OCI-LY1 (cell line): ENCODE measurements around the gene NGF.

Experiments
- H2AFZ ChIP-seq: fragments of 200-600 bp; sonication (generic), shearing (Covaris generic); 2 replicates; pipeline ENCODE4 v1.6.0; 2014; ENCODE audit warnings: antibody characterized with exemption, mild to moderate bottlenecking, low read length
- H3F3A ChIP-seq: fragments of 200-600 bp; sonication (generic), shearing (Covaris generic); 2 replicates; pipeline ENCODE4 v1.6.0; 2014; ENCODE audit warnings: mild to moderate bottlenecking, antibody characterized with exemption, low read length, moderate library complexity; ENCODE audit not compliant: insufficient read depth
- H3K27ac ChIP-seq: fragments of 200-600 bp; sonication (generic); 2 replicates; pipeline ENCODE4 v1.5.1; 2014; ENCODE audit warnings: low read length, mixed run types, mild to moderate bottlenecking, low read depth; ENCODE audit not compliant: poor library complexity, severe bottlenecking
- H3K27me3 ChIP-seq: fragments of 200-600 bp; sonication (generic); 2 replicates; pipeline ENCODE4 v1.6.0; 2014; ENCODE audit warnings: antibody characterized with exemption, mild to moderate bottlenecking, low read length, moderate library complexity; ENCODE audit not compliant: insufficient read depth
- H3K36me3 ChIP-seq: fragments of 200-600 bp; sonication (generic); 2 replicates; pipeline ENCODE4 v1.6.1; 2014; ENCODE audit warnings: mild to moderate bottlenecking, antibody characterized with exemption, low read length, moderate library complexity, mixed read lengths; ENCODE audit not compliant: insufficient read depth
- H3K4me1 ChIP-seq: fragments of 200-600 bp; sonication (generic); 2 replicates; pipeline ENCODE4 v1.5.1; 2014; ENCODE audit warnings: mild to moderate bottlenecking, low read length, moderate library complexity; ENCODE audit not compliant: insufficient read depth, severe bottlenecking
- H3K4me2 ChIP-seq: fragments of 200-600 bp; sonication (generic), shearing (Covaris generic); 2 replicates; pipeline ENCODE4 v1.6.1; 2014; ENCODE audit warnings: low read length
- H3K4me3 ChIP-seq: fragments of 200-600 bp; sonication (generic); 2 replicates; pipeline ENCODE4 v1.5.1; 2014; ENCODE audit warnings: low read length, low read depth, mild to moderate bottlenecking, mixed read lengths; ENCODE audit not compliant: poor library complexity, severe bottlenecking
- H3K79me2 ChIP-seq: fragments of 200-600 bp; shearing (Covaris generic); 2 replicates; pipeline ENCODE4 v1.6.1; 2016; ENCODE audit warnings: mixed run types, low read length, mixed read lengths; ENCODE audit not compliant: insufficient read depth
- H3K9ac ChIP-seq: fragments of 200-600 bp; sonication (generic), shearing (Covaris generic); 2 replicates; pipeline ENCODE4 v1.6.1; 2014; ENCODE audit warnings: mild to moderate bottlenecking, low read length, mixed read lengths
- H3K9me2 ChIP-seq: fragments of 200-600 bp; sonication (generic), shearing (Covaris generic); 2 replicates; pipeline ENCODE4 v1.6.1; 2014; ENCODE audit warnings: low read depth, mild to moderate bottlenecking, low read length, mixed read lengths
- H3K9me3 ChIP-seq: fragments of 200-600 bp; shearing (Covaris generic); 2 replicates; pipeline ENCODE4 v1.6.1; 2014; ENCODE audit warnings: low read length, mixed read lengths
- H4K20me1 ChIP-seq: fragments of 200-600 bp; sonication (generic), shearing (Covaris generic); 2 replicates; pipeline ENCODE4 v1.6.0; 2016; ENCODE audit warnings: mild to moderate bottlenecking, low read length; ENCODE audit not compliant: insufficient read depth
- CTCF ChIP-seq: fragments of 200-600 bp; sonication (generic), shearing (Covaris generic); IDR thresholded peaks from 2 replicates; pipeline ENCODE4 v1.5.1; 2017; ENCODE audit warnings: mild to moderate bottlenecking, antibody characterized with exemption, low read length, moderate library complexity, mixed read lengths
- EZH2 ChIP-seq: fragments of 200-600 bp; sonication (generic), shearing (Covaris generic); IDR thresholded peaks from 2 replicates; pipeline ENCODE4 v1.8.0; 2017; ENCODE audit warnings: borderline replicate concordance, mixed run types, mild to moderate bottlenecking, antibody characterized with exemption, low read length, moderate library complexity, mixed read lengths

NGF gene

GRCh38 chr1:115347282-115347681 is 9.2 kb upstream of the NGF start:
- Histone ChIP-seq H3K4me1 (no peaks in the 10 kb centered on the region), H3K9me2 (no peaks in the 10 kb centered on the region), H3K27me3 (no peaks in the 10 kb centered on the region), H3K9ac (no peak overlapping the region), H3K4me3 (no peak overlapping the region), H3K79me2 (no peaks in the 10 kb centered on the region), H3F3A (no peaks in the 10 kb centered on the region), H2AFZ (no peak overlapping the region), H3K36me3 (no peaks in the 10 kb centered on the region), H3K9me3 (no peaks in the 10 kb centered on the region), H4K20me1 (no peaks in the 10 kb centered on the region), H3K4me2 (no peak overlapping the region), H3K27ac (no peak overlapping the region)
- no peak for TF ChIP-seq EZH2
- TF ChIP-seq CTCF: no peak

GRCh38 chr1:115343200-115343737 is 5.2 kb upstream of the NGF start:
- TF ChIP-seq CTCF (no peak), EZH2 (no peak)
- no peaks in the 10 kb centered on the region for H4K20me1 ChIP-seq
- H3K27me3 ChIP-seq: no peaks in the 10 kb centered on the region
- H3K4me1 ChIP-seq: no peaks in the 10 kb centered on the region
- H3K9me3 ChIP-seq: no peaks in the 10 kb centered on the region
- no peaks in the 10 kb centered on the region for H3K79me2 ChIP-seq
- no peak overlapping the region for H3K9ac ChIP-seq
- no peaks in the 10 kb centered on the region for H3K36me3 ChIP-seq
- H3K27ac ChIP-seq: no peak overlapping the region
- H3F3A ChIP-seq: no peaks in the 10 kb centered on the region
- no peak overlapping the region for H3K4me2 ChIP-seq
- no peaks in the 10 kb centered on the region for H3K9me2 ChIP-seq
- no peak overlapping the region for H2AFZ ChIP-seq
- no peak overlapping the region for H3K4me3 ChIP-seq

GRCh38 chr1:115341948-115342347 is 3.9 kb upstream of the NGF start:
- Histone ChIP-seq H3K9me2 (no peaks in the 10 kb centered on the region), H3F3A (no peaks in the 10 kb centered on the region), H3K4me1 (no peaks in the 10 kb centered on the region), H3K4me3 (no peak overlapping the region), H3K36me3 (no peaks in the 10 kb centered on the region), H3K79me2 (no peaks in the 10 kb centered on the region), H3K9ac (no peak overlapping the region), H3K4me2 (no peak overlapping the region), H2AFZ (no peak overlapping the region), H3K27ac (no peak overlapping the region), H3K27me3 (no peaks in the 10 kb centered on the region), H4K20me1 (no peaks in the 10 kb centered on the region), H3K9me3 (no peaks in the 10 kb centered on the region)
- TF ChIP-seq EZH2 (no peak), CTCF (no peak)
